Measurements from ENCODE around the gene IL1RAPL2. TPM values are rescaled to one million over a fixed set of nuclear protein-coding genes. Genes with fewer than 3 reads are reported as not detected.

IL1RAPL2 gene
- total and polyA plus RNA-seq, 2 of the 4 experiments (the other 2 are of a cell fraction), result 0.03 TPM; not detected in 1

GRCh38 chrX:104696667-104697066 lies 130.7 kb downstream of the IL1RAPL2 start:
- H2BK20ac ChIP-seq (ENCODE audit: low read depth, low read length), result no peak overlapping the region
- no peaks in the 10 kb centered on the region; the same call in 1 of the 2 replicates for H3K9me3 ChIP-seq (ENCODE audit: control insufficient read depth, insufficient read depth, low read length)
- H3K4ac ChIP-seq (ENCODE audit: low read depth, low read length), result no peak overlapping the region
- ChIA-PET CTCF (no interaction called here), POLR2A (ENCODE audit: unreplicated experiment) (no interaction called here)
- DNase-seq, result no peak
- no peak overlapping the region for H3K4me2 ChIP-seq (ENCODE audit: low read depth, low read length)
- H3K36me3 ChIP-seq (ENCODE audit: control insufficient read depth, insufficient read depth, low read length), result no peaks in the 10 kb centered on the region
- no CpG with 5 or more reads among the region's 1 CpG for WGBS, 2 experiments (ENCODE audit: extremely low coverage in 2 of 2, insufficient read length in 1 of 2)
- no peak overlapping the region for H2AFZ ChIP-seq (replicated peaks; ENCODE audit: low read length, poor library complexity)
- H3K9ac ChIP-seq (ENCODE audit: low read depth, low read length), result no peak overlapping the region
- dilution Hi-C loops (cut with HindIII; ENCODE audit: low sequenced_read_pairs, unreplicated experiment), result no loop called here
- no peak overlapping the region for H2BK120ac ChIP-seq (ENCODE audit: low read depth, low read length)
- BruUV-seq (replicated peaks), result no TSS peak
- no peak overlapping the region for H2BK15ac ChIP-seq (ENCODE audit: low read depth, low read length)
- TF ChIP-seq MXI1 (IDR thresholded peaks at IDR 0.05; ENCODE audit: borderline replicate concordance, low read depth, low read length) (no peak), RCOR1 (IDR thresholded peaks at IDR 0.05; ENCODE audit: insufficient replicate concordance, low read length) (no peak), NFE2L2 (IDR thresholded peaks at IDR 0.05; ENCODE audit: low read depth, low read length) (no peak), POLR2A (IDR thresholded peaks at IDR 0.05; ENCODE audit: low read depth, low read length) (no peak)
- H3K4me1 ChIP-seq (ENCODE audit: control insufficient read depth, insufficient read depth, low read length), result no peaks in the 10 kb centered on the region
- no peaks in the 10 kb centered on the region for H3K79me1 ChIP-seq (ENCODE audit: low read depth in 1 of 2, low read length in 2 of 2)
- in situ Hi-C loops (cut with MboI; ENCODE audit: low sequenced_read_pairs), result no loop called here
- no peak overlapping the region for H4K91ac ChIP-seq (ENCODE audit: insufficient read depth, low read depth, low read length)
- H3K56ac ChIP-seq (ENCODE audit: extremely low read depth, insufficient read depth, low read length), result no peak overlapping the region
- no peak overlapping the region for H2BK5ac ChIP-seq (ENCODE audit: low read depth, low read length, poor library complexity, severe bottlenecking)
- H3K27me3 ChIP-seq (ENCODE audit: control insufficient read depth, insufficient read depth, low read length), result no peaks in the 10 kb centered on the region; the same call in 1 of the 2 replicates
- H2AK5ac ChIP-seq (ENCODE audit: low read depth, low read length), result no peak overlapping the region
- no peak overlapping the region for H3K14ac ChIP-seq (replicated peaks; ENCODE audit: low read depth, low read length)
- no peak overlapping the region for H4K5ac ChIP-seq (ENCODE audit: low read depth, low read length)
- no peak for ATAC-seq (ENCODE audit: low read depth)
- intact Hi-C loops (cut with micrococcal nuclease), result no loop called here
- no peak overlapping the region for H2AK9ac ChIP-seq (replicated peaks; ENCODE audit: low read depth, low read length, poor library complexity)
- H3K9me1 ChIP-seq (ENCODE audit: insufficient read depth, low read length), result no peaks in the 10 kb centered on the region
- no peak overlapping the region for H3K4me3 ChIP-seq (ENCODE audit: insufficient read depth, low read depth, low read length)
- no peak overlapping the region for H3K27ac ChIP-seq (ENCODE audit: insufficient read depth, low read length)
- no peak overlapping the region for H3K18ac ChIP-seq (ENCODE audit: low read depth, low read length)
- H4K8ac ChIP-seq (ENCODE audit: low read depth in 2 of 2, low read length in 2 of 2), result no peak overlapping the region
- no peaks in the 10 kb centered on the region for H4K20me1 ChIP-seq (ENCODE audit: insufficient read depth, low read length)
- H3K23ac ChIP-seq (ENCODE audit: low read depth, low read length), result no peak overlapping the region
